Immature natural killer cell (primary cell): ENCODE data around the gene PTPN13. TPM values are rescaled to one million over a fixed set of nuclear protein-coding genes. Genes with fewer than 3 reads are reported as not detected.
"Not testable (repeated sequence)": the region's sequence is repeated elsewhere in the genome, so short reads cannot be mapped to it uniquely, and the experiment has no call there.

Experiments
- DNase-seq, 3 donors: peaks; one replicate each; pipeline ENCODE4 v3.0.0; 2022; ENCODE audit warnings: mixed read lengths in 1 of 3
- H3K27ac Mint-ChIP-seq, 6 donors: one replicate each; pipeline ENCODE4 v1.8.0; 2020; ENCODE audit warnings: mixed read lengths in 6 of 6, mild to moderate bottlenecking in 5 of 6, inconsistent platforms in 4 of 6, moderate library complexity in 3 of 6
- H3K27me3 Mint-ChIP-seq, 3 donors: one replicate each; pipeline ENCODE4 v1.8.0; 2020 to 2021; ENCODE audit warnings: low read depth in 3 of 3, mild to moderate bottlenecking in 3 of 3, mixed read lengths in 3 of 3, moderate library complexity in 3 of 3, inconsistent platforms in 1 of 3
- H3K36me3 Mint-ChIP-seq, 3 donors: one replicate each; pipeline ENCODE4 v1.8.0; 2020; ENCODE audit warnings: mixed read lengths in 3 of 3, inconsistent platforms in 2 of 3, mild to moderate bottlenecking in 2 of 3
- H3K4me1 Mint-ChIP-seq, 2 donors: one replicate each; pipeline ENCODE4 v1.8.0; 2020; ENCODE audit warnings: inconsistent platforms in 2 of 2, mild to moderate bottlenecking in 2 of 2, mixed read lengths in 2 of 2, moderate library complexity in 1 of 2
- H3K4me3 Mint-ChIP-seq, 5 donors: one replicate each; pipeline ENCODE4 v1.8.0; 2020; ENCODE audit warnings: mild to moderate bottlenecking in 5 of 5, mixed read lengths in 5 of 5, inconsistent platforms in 3 of 5, moderate library complexity in 3 of 5
- H3K9me3 Mint-ChIP-seq, 6 donors: one replicate each; pipeline ENCODE4 v1.8.0; 2020; ENCODE audit warnings: mild to moderate bottlenecking in 6 of 6, mixed read lengths in 6 of 6, inconsistent platforms in 4 of 6, moderate library complexity in 3 of 6
- polyA plus RNA-seq, 3 donors: library from polyadenylated mRNA; unstranded; fragments of 300-500 nt; fragmentation: Illumina TruSeq; gene quantifications; one replicate each; pipeline ENCODE4 v1.2.3, GENCODE V29; 2021

PTPN13 gene
- polyA plus RNA-seq, 3 donors from 2014 or later = not detected

GRCh38 chr4:86670756-86671155 is 76.6 kb downstream of the PTPN13 start:
- Mint-ChIP-seq H3K36me3 (no peaks in the 10 kb centered on the region), H3K4me3 (no peak overlapping the region), H3K27me3 (no peaks in the 10 kb centered on the region), H3K9me3 (peaks cover 0 to 6% (median 4%) of the 10 kb centered on the region in 6 donors), H3K27ac (no peak overlapping the region), H3K4me1 (no peaks in the 10 kb centered on the region)
- no peak for DNase-seq

GRCh38 chr4:86675548-86675947 is 81.4 kb downstream of the PTPN13 start:
- Mint-ChIP-seq H3K4me1 (no peaks in the 10 kb centered on the region), H3K36me3 (no peaks in the 10 kb centered on the region), H3K27me3 (peaks cover 0 to 3% (median 0%) of the 10 kb centered on the region in 3 donors), H3K9me3 (peaks cover 0 to 4% (median 1%) of the 10 kb centered on the region in 6 donors), H3K27ac (no peak overlapping the region), H3K4me3 (no peak overlapping the region)
- DNase-seq = no peak

GRCh38 chr4:86678796-86679195 is 84.7 kb downstream of the PTPN13 start:
- no peak overlapping the region for H3K4me3 Mint-ChIP-seq
- H3K27ac Mint-ChIP-seq = no peak overlapping the region
- no peaks in the 10 kb centered on the region for H3K4me1 Mint-ChIP-seq
- DNase-seq = no peak
- H3K36me3 Mint-ChIP-seq = no peaks in the 10 kb centered on the region
- peaks cover 0 to 3% (median 0%) of the 10 kb centered on the region in 3 donors for H3K27me3 Mint-ChIP-seq
- peaks cover 0 to 2% (median 0%) of the 10 kb centered on the region in 6 donors for H3K9me3 Mint-ChIP-seq

GRCh38 chr4:86679441-86679840 is 85.3 kb downstream of the PTPN13 start:
- H3K36me3 Mint-ChIP-seq = no peaks in the 10 kb centered on the region

GRCh38 chr4:86683167-86683566 is 89.1 kb downstream of the PTPN13 start:
- Mint-ChIP-seq H3K36me3 (no peaks in the 10 kb centered on the region), H3K27me3 (peaks cover 0 to 2% (median 0%) of the 10 kb centered on the region in 3 donors), H3K4me1 (no peaks in the 10 kb centered on the region), H3K4me3 (no peak overlapping the region), H3K9me3 (no peaks in the 10 kb centered on the region), H3K27ac (no peak overlapping the region)
- DNase-seq = no peak

More at GRCh38 chr4:86679441-86679840, 85.3 kb downstream of the PTPN13 start:
- Mint-ChIP-seq H3K27me3 (peaks cover 0 to 3% (median 0%) of the 10 kb centered on the region in 3 donors), H3K4me3 (no peak overlapping the region), H3K9me3 (peaks cover 0 to 2% (median 0%) of the 10 kb centered on the region in 6 donors), H3K27ac (no peak overlapping the region), H3K4me1 (no peaks in the 10 kb centered on the region)
- DNase-seq = no peak

GRCh38 chr4:86683983-86684382 is 89.9 kb downstream of the PTPN13 start:
- Mint-ChIP-seq H3K9me3 (no peaks in the 10 kb centered on the region), H3K4me3 (no peak overlapping the region), H3K4me1 (no peaks in the 10 kb centered on the region), H3K36me3 (no peaks in the 10 kb centered on the region), H3K27me3 (peaks cover 0 to 2% (median 0%) of the 10 kb centered on the region in 3 donors), H3K27ac (no peak overlapping the region)
- DNase-seq = no peak

- peaks cover 0 to 3% (median 0%) of the 10 kb centered on the region in 6 donors for H3K9me3 Mint-ChIP-seq
- DNase-seq = no peak
- no peaks in the 10 kb centered on the region for H3K27me3 Mint-ChIP-seq
- no peaks in the 10 kb centered on the region for H3K4me1 Mint-ChIP-seq
- no peaks in the 10 kb centered on the region for H3K36me3 Mint-ChIP-seq
- H3K27ac Mint-ChIP-seq = no peak overlapping the region
- H3K4me3 Mint-ChIP-seq = no peak overlapping the region
These were observed 91.3 kb downstream of the PTPN13 start for GRCh38 chr4:86685401-86685800.

- Mint-ChIP-seq H3K4me3 (no peak overlapping the region), H3K9me3 (peaks cover 0 to 3% (median 0%) of the 10 kb centered on the region in 6 donors), H3K27ac (no peak overlapping the region), H3K27me3 (peaks cover 0 to 1% (median 0%) of the 10 kb centered on the region in 3 donors), H3K4me1 (no peaks in the 10 kb centered on the region), H3K36me3 (no peaks in the 10 kb centered on the region)
- DNase-seq = no peak
These were observed 92.6 kb downstream of the PTPN13 start for GRCh38 chr4:86686741-86687140.

- Mint-ChIP-seq H3K4me1 (no peaks in the 10 kb centered on the region), H3K36me3 (no peaks in the 10 kb centered on the region), H3K9me3 (peaks cover 0 to 3% (median 0%) of the 10 kb centered on the region in 6 donors), H3K27ac (no peak overlapping the region), H3K4me3 (no peak overlapping the region), H3K27me3 (peaks cover 0 to 1% (median 0%) of the 10 kb centered on the region in 3 donors)
- no peak for DNase-seq
These were observed 93.9 kb downstream of the PTPN13 start for GRCh38 chr4:86688026-86688425.

- no peak for DNase-seq
- H3K27ac Mint-ChIP-seq = no peak overlapping the region
- H3K9me3 Mint-ChIP-seq = peaks cover 0 to 4% (median 0%) of the 10 kb centered on the region in 6 donors
- H3K36me3 Mint-ChIP-seq = no peaks in the 10 kb centered on the region
- H3K4me3 Mint-ChIP-seq = no peak overlapping the region
- no peaks in the 10 kb centered on the region for H3K4me1 Mint-ChIP-seq
- peaks cover 0 to 4% (median 1%) of the 10 kb centered on the region in 3 donors for H3K27me3 Mint-ChIP-seq
These were observed 110.5 kb downstream of the PTPN13 start for GRCh38 chr4:86704601-86705000.

GRCh38 chr4:86706923-86707597 is 112.9 kb downstream of the PTPN13 start:
- H3K27ac Mint-ChIP-seq = no peak overlapping the region

GRCh38 chr4:86717651-86718050 is 123.5 kb downstream of the PTPN13 start:
- Mint-ChIP-seq H3K27me3 (peaks cover 0 to 2% (median 0%) of the 10 kb centered on the region in 3 donors), H3K27ac (no peak overlapping the region), H3K4me1 (no peaks in the 10 kb centered on the region), H3K9me3 (peaks cover 0 to 5% (median 1%) of the 10 kb centered on the region in 6 donors), H3K36me3 (no peaks in the 10 kb centered on the region), H3K4me3 (no peak overlapping the region)
- no peak for DNase-seq

More at GRCh38 chr4:86706923-86707597, 112.9 kb downstream of the PTPN13 start:
- peaks cover 0 to 4% (median 0%) of the 10 kb centered on the region in 3 donors for H3K27me3 Mint-ChIP-seq
- peaks cover 0 to 6% (median 2%) of the 10 kb centered on the region in 6 donors for H3K9me3 Mint-ChIP-seq
- H3K4me3 Mint-ChIP-seq = no peak overlapping the region
- no peak for DNase-seq
- H3K4me1 Mint-ChIP-seq = no peaks in the 10 kb centered on the region
- no peaks in the 10 kb centered on the region for H3K36me3 Mint-ChIP-seq

- no peak overlapping the region for H3K27ac Mint-ChIP-seq
These were observed 124.0 kb downstream of the PTPN13 start for GRCh38 chr4:86718152-86718551.

GRCh38 chr4:86719149-86719548 is 125.0 kb downstream of the PTPN13 start:
- H3K27ac Mint-ChIP-seq, H3K27me3 Mint-ChIP-seq, H3K4me1 Mint-ChIP-seq, DNase-seq, H3K9me3 Mint-ChIP-seq, H3K4me3 Mint-ChIP-seq, H3K36me3 Mint-ChIP-seq: not testable (repeated sequence)

More at GRCh38 chr4:86718152-86718551, 124.0 kb downstream of the PTPN13 start:
- no peak for DNase-seq
- H3K27me3 Mint-ChIP-seq = peaks cover 0 to 2% (median 0%) of the 10 kb centered on the region in 3 donors
- no peak overlapping the region for H3K4me3 Mint-ChIP-seq
- H3K4me1 Mint-ChIP-seq = no peaks in the 10 kb centered on the region
- H3K9me3 Mint-ChIP-seq = peaks cover 0 to 5% (median 1%) of the 10 kb centered on the region in 6 donors
- H3K36me3 Mint-ChIP-seq = no peaks in the 10 kb centered on the region
